H1 (cell line): Measurements from ENCODE around the gene HRH2.

ENCODE experiments used
- BACH1 ChIP-seq: IDR thresholded peaks from 2 replicates; pipeline ENCODE4 v1.6.1; 2012; ENCODE audit warnings: low read length, improper control_type of control experiment
- EP300 ChIP-seq, 2 experiments: IDR thresholded peaks; 1 replicate in 1 of 2; 2 replicates in 1 of 2; pipeline ENCODE4 v1.6.1; 2011 to 2012; ENCODE audit warnings: low read depth in 2 of 2, low read length in 2 of 2, mild to moderate bottlenecking in 2 of 2, borderline replicate concordance in 1 of 2, inconsistent platforms in 1 of 2, moderate library complexity in 1 of 2
- GABPA ChIP-seq: IDR thresholded peaks from 2 replicates; pipeline ENCODE4 v1.6.1; 2011; ENCODE audit warnings: mild to moderate bottlenecking, low read length, moderate library complexity, borderline replicate concordance; ENCODE audit not compliant: insufficient read depth
- HDAC6 ChIP-seq: IDR thresholded peaks from one replicate; pipeline ENCODE4 v1.7.1; 2012; ENCODE audit warnings: low read depth, mild to moderate bottlenecking, inconsistent platforms, low read length, moderate library complexity
- NRF1 ChIP-seq: IDR thresholded peaks from 2 replicates; pipeline ENCODE4 v1.6.1; 2011; ENCODE audit warnings: mild to moderate bottlenecking, low read depth, low read length, improper control_type of control experiment
- POLR2A ChIP-seq, 2 experiments: IDR thresholded peaks; 1 replicate in 1 of 2; 2 replicates in 1 of 2; pipeline ENCODE4 v1.6.1; 2011; ENCODE audit warnings: low read depth in 2 of 2, low read length in 2 of 2, mild to moderate bottlenecking in 2 of 2; ENCODE audit errors: control extremely low read depth in 1 of 2
- RAD21 ChIP-seq, 2 experiments: IDR thresholded peaks in 1 of 2; conservative IDR thresholded peaks in 1 of 2; 2 replicates each; pipeline ENCODE4 v1.6.1; 2011; ENCODE audit warnings: low read depth in 2 of 2, low read length in 2 of 2, improper control_type of control experiment in 1 of 2, inconsistent platforms in 1 of 2, mild to moderate bottlenecking in 1 of 2, moderate library complexity in 1 of 2
- TF ChIP-seq, protein P1 (sequence below), 3 experiments: IDR thresholded peaks; 1 replicate in 2 of 3; 2 replicates in 1 of 3; pipeline versions ENCODE4 v1.5.1 to v1.6.1; 2011; ENCODE audit warnings: low read length in 3 of 3, mild to moderate bottlenecking in 3 of 3, inconsistent platforms in 2 of 3, low read depth in 1 of 3, moderate library complexity in 1 of 3; ENCODE audit not compliant: insufficient read depth in 1 of 3; ENCODE audit errors: control extremely low read depth in 1 of 3
- TF ChIP-seq, protein P2 (sequence below): IDR thresholded peaks from 2 replicates; pipeline ENCODE4 v1.6.1; 2012; ENCODE audit warnings: inconsistent platforms

DNA sequence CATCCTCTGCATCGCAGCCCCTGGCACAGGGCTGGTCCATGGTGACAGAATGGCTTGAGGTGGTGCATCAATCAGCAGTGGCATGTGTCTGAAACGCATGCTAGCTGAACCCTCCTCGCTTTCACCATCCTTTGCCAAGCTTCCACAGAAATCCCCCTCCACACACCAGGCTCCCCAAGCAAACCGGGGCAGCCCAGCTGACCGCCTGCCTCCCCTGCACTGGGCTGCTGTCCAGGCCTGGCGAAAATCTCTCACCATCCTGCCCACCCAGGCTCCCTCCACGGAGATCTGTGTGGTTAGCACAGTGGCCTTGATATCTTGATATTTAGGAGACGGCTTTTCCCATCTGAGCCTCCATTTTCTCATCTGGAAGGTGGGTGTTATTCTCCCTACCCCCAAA is 905 bp upstream of the HRH2 start:
- TF ChIP-seq POLR2A (IDR thresholded peaks at IDR 0.05; ENCODE audit: control extremely low read depth in 1 of 2, low read depth in 2 of 2, low read length in 2 of 2) (no peak), EP300 (IDR thresholded peaks at IDR 0.05; ENCODE audit: borderline replicate concordance in 1 of 2, low read depth in 2 of 2, low read length in 2 of 2) (no peak), HDAC6 (no peak), NRF1 (no peak), RAD21 (IDR thresholded peaks at IDR 0.05 in 1 of 2, conservative IDR thresholded peaks at IDR 0.05 in 1 of 2; ENCODE audit: low read depth in 2 of 2, low read length in 2 of 2) (no peak), BACH1 (no peak), GABPA (no peak)
- TF ChIP-seq, protein P1, sequence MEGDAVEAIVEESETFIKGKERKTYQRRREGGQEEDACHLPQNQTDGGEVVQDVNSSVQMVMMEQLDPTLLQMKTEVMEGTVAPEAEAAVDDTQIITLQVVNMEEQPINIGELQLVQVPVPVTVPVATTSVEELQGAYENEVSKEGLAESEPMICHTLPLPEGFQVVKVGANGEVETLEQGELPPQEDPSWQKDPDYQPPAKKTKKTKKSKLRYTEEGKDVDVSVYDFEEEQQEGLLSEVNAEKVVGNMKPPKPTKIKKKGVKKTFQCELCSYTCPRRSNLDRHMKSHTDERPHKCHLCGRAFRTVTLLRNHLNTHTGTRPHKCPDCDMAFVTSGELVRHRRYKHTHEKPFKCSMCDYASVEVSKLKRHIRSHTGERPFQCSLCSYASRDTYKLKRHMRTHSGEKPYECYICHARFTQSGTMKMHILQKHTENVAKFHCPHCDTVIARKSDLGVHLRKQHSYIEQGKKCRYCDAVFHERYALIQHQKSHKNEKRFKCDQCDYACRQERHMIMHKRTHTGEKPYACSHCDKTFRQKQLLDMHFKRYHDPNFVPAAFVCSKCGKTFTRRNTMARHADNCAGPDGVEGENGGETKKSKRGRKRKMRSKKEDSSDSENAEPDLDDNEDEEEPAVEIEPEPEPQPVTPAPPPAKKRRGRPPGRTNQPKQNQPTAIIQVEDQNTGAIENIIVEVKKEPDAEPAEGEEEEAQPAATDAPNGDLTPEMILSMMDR (IDR thresholded peaks at IDR 0.05; ENCODE audit: control extremely low read depth in 1 of 3, insufficient read depth in 1 of 3, low read depth in 1 of 3, low read length in 3 of 3) = no peak
- TF ChIP-seq, protein P2, sequence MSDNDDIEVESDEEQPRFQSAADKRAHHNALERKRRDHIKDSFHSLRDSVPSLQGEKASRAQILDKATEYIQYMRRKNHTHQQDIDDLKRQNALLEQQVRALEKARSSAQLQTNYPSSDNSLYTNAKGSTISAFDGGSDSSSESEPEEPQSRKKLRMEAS = no peak
